B cell (primary cell): ENCODE results near the gene NOL9. TPM values are rescaled to one million over a fixed set of nuclear protein-coding genes. Genes with fewer than 3 reads are reported as not detected.

Experiments
- ATAC-seq: fragments of 200-7000 bp; cut with Tn5 transposase; one replicate; pipeline ENCODE4 v1.10.0; 2021; ENCODE audit warnings: low read depth, mild to moderate bottlenecking, moderate number of reproducible peaks, moderate library complexity
- CTCF ChIA-PET: fragments of 350-600 bp; sonication (Branson Sonifier 250); formaldehyde crosslinking; loops from one replicate; lab custom pipeline; 2021; ENCODE audit warnings: antibody characterized with exemption, inconsistent platforms; lab: Charles Lee
- POLR2A ChIA-PET: fragments of 350-600 bp; sonication (Branson Sonifier 250); formaldehyde crosslinking; loops from one replicate; lab custom pipeline; 2021; ENCODE audit warnings: antibody characterized with exemption; lab: Charles Lee
- DNase-seq: peaks from one replicate; pipeline ENCODE4 v3.0.0; 2013
- H2AFZ ChIP-seq: 2 replicates; pipeline ENCODE4 v1.6.1; 2012; ENCODE audit warnings: mild to moderate bottlenecking, low read depth, low read length; ENCODE audit not compliant: insufficient read depth, poor library complexity, severe bottlenecking
- H3K27ac ChIP-seq, 2 donors: 1 replicate in 1 of 2; 2 replicates in 1 of 2; pipeline ENCODE4 v1.5.1; 2012 to 2013; ENCODE audit warnings: low read length in 2 of 2, mild to moderate bottlenecking in 2 of 2, moderate library complexity in 1 of 2
- H3K27me3 ChIP-seq, 4 experiments: fragments of 200-600 bp in 1 of 4; sonication (generic) in 1 of 4; replicated peaks in 1 of 4; 1 replicate in 2 of 4; 2 replicates in 2 of 4; pipeline versions ENCODE4 v1.6.1 to v1.7.0; 2013 to 2016; ENCODE audit warnings: low read length in 3 of 4, mild to moderate bottlenecking in 2 of 4, mixed read lengths in 1 of 4, moderate library complexity in 1 of 4; ENCODE audit not compliant: insufficient read depth in 4 of 4, control insufficient read depth in 3 of 4; ENCODE audit errors: control extremely low read depth in 1 of 4
- H3K36me3 ChIP-seq, 2 experiments: replicated peaks in 1 of 2; 1 replicate in 1 of 2; 2 replicates in 1 of 2; pipeline versions ENCODE4 v1.6.1 to v1.7.1; 2013; ENCODE audit warnings: low read length in 1 of 2; ENCODE audit not compliant: insufficient read depth in 2 of 2, control insufficient read depth in 1 of 2; ENCODE audit errors: control extremely low read depth in 1 of 2, extremely low read depth in 1 of 2
- H3K4me1 ChIP-seq, 2 donors: fragments of 200-600 bp in 1 of 2; sonication (generic) in 1 of 2; 1 replicate in 1 of 2; 2 replicates in 1 of 2; pipeline versions ENCODE4 v1.5.1 to v1.6.1; 2013 to 2017; ENCODE audit warnings: low read length in 2 of 2; ENCODE audit not compliant: control insufficient read depth in 2 of 2, insufficient read depth in 2 of 2
- H3K4me2 ChIP-seq: replicated peaks from 2 replicates; pipeline ENCODE3; 2012; ENCODE audit warnings: mild to moderate bottlenecking, low read depth, low read length; ENCODE audit not compliant: poor library complexity, severe bottlenecking
- H3K4me3 ChIP-seq, 5 experiments: fragments of 200-600 bp in 1 of 5; sonication (generic) in 1 of 5; 1 replicate in 3 of 5; 2 replicates in 2 of 5; pipeline versions ENCODE4 v1.5.1 to v1.7.0; 2011 to 2016; ENCODE audit warnings: low read length in 4 of 5, mild to moderate bottlenecking in 4 of 5, low read depth in 2 of 5, control low read depth in 1 of 5, moderate library complexity in 1 of 5; ENCODE audit not compliant: insufficient read depth in 1 of 5; ENCODE audit errors: control extremely low read depth in 1 of 5, extremely low read depth in 1 of 5
- H3K79me2 ChIP-seq: fragments of 200-600 bp; sonication (generic); one replicate; pipeline ENCODE4 v1.6.0; 2016; ENCODE audit warnings: low read length; ENCODE audit not compliant: control insufficient read depth, insufficient read depth
- H3K9ac ChIP-seq: fragments of 200-600 bp; sonication (generic); 2 replicates; pipeline ENCODE4 v1.6.1; 2017; ENCODE audit warnings: mild to moderate bottlenecking, low read length, moderate library complexity
- H3K9me3 ChIP-seq, 3 donors: one replicate each; pipeline versions ENCODE4 v1.6.1 to v1.7.1; 2013; ENCODE audit warnings: low read length in 2 of 3; ENCODE audit not compliant: control insufficient read depth in 2 of 3, insufficient read depth in 1 of 3; ENCODE audit errors: control extremely low read depth in 1 of 3
- H4K20me1 ChIP-seq: 2 replicates; pipeline ENCODE4 v1.6.0; 2012; ENCODE audit warnings: mild to moderate bottlenecking, low read length; ENCODE audit not compliant: insufficient read depth, control insufficient read depth, poor library complexity, severe bottlenecking
- H3K27ac Mint-ChIP-seq: one replicate; pipeline ENCODE4 v1.8.0; 2021; ENCODE audit warnings: mixed read lengths
- H3K27me3 Mint-ChIP-seq: one replicate; pipeline ENCODE4 v1.8.0; 2021; ENCODE audit warnings: mixed read lengths
- H3K4me1 Mint-ChIP-seq: one replicate; pipeline ENCODE4 v1.8.0; 2021; ENCODE audit warnings: mixed read lengths
- H3K4me3 Mint-ChIP-seq: one replicate; pipeline ENCODE4 v1.8.0; 2021; ENCODE audit warnings: mixed read lengths
- H3K9me3 Mint-ChIP-seq: one replicate; pipeline ENCODE4 v1.8.0; 2022; ENCODE audit warnings: mixed read lengths; ENCODE audit not compliant: insufficient read depth
- CTCF ChIP-seq: fragments of 200-600 bp; IDR thresholded peaks from one replicate; pipeline ENCODE4 v1.8.0; 2022; ENCODE audit warnings: antibody characterized with exemption, mild to moderate bottlenecking
- EZH2 ChIP-seq: IDR thresholded peaks from 2 replicates; pipeline ENCODE4 v1.6.1; 2012; ENCODE audit warnings: borderline replicate concordance, low read depth, mild to moderate bottlenecking, moderate library complexity, low read length; ENCODE audit not compliant: insufficient read depth, poor library complexity, severe bottlenecking
- WGBS: methylation state at CpG from one replicate; pipeline ENCODE4 v1.1.5; 2013; ENCODE audit warnings: missing lambda C conversion rate; ENCODE audit not compliant: insufficient coverage; 5-methylcytosine and 5-hydroxymethylcytosine counted together
- intact Hi-C: fragments of 100-400 bp; cut with micrococcal nuclease; formaldehyde crosslinking; loops from one replicate; pipeline ENCODE4 v1.10.0; 2022
- polyA plus RNA-seq: library from polyadenylated mRNA; depleted of rRNA; stranded (reverse); fragments of >200 nt; gene quantifications from 2 replicates; pipeline ENCODE4 v1.2.3, GENCODE V29; 2012
- total RNA-seq, 2 donors: library from RNA; stranded (reverse); fragments of 120-200 nt in 1 of 2; gene quantifications; 1 replicate in 1 of 2; 2 replicates in 1 of 2; pipeline versions ENCODE4 v1.2.3 to v1.2.4, GENCODE V29; 2013 to 2022

Gene NOL9
- total and polyA plus RNA-seq, 2 donors (not counting 1 experiment from before 2014, with no cell fraction given) = 23.8 to 49.5 TPM

- H3K4me3 ChIP-seq = no peak overlapping the region
- TF ChIP-seq CTCF = no peak
- no peak for TF ChIP-seq EZH2
- H3K4me1 Mint-ChIP-seq = no peaks in the 10 kb centered on the region
- CTCF ChIA-PET = interaction anchor here (1.1 to 1.4 kb wide), 2 partner anchors 17 to 137 kb away, joined by 3 to 4 read pairs; no protein-coding TSS in a partner anchor
- POLR2A ChIA-PET = no interaction called here
- H3K36me3 ChIP-seq = no peaks in the 10 kb centered on the region
- no peaks in the 10 kb centered on the region for H4K20me1 ChIP-seq
- intact Hi-C loops = no loop called here
- H3K79me2 ChIP-seq = no peaks in the 10 kb centered on the region
- H2AFZ ChIP-seq = no peak overlapping the region
- H3K27ac ChIP-seq = no peak overlapping the region
- WGBS = 93% methylated on average over 10 of the region's 12 CpGs
- no peaks in the 10 kb centered on the region for H3K9me3 Mint-ChIP-seq
- H3K4me2 ChIP-seq = no peak overlapping the region
- H3K27me3 ChIP-seq = peaks cover 0 to 2% (median under 1%) of the 10 kb centered on the region in 4 experiments
- ATAC-seq (no peak), DNase-seq (no peak)
- no peak overlapping the region for H3K4me3 Mint-ChIP-seq
- no peaks in the 10 kb centered on the region for H3K9me3 ChIP-seq
- H3K27me3 Mint-ChIP-seq = peaks cover 10% of the 10 kb centered on the region
- no peak overlapping the region for H3K9ac ChIP-seq
- no peak overlapping the region for H3K27ac Mint-ChIP-seq
- peaks cover 0 to 10% of the 10 kb centered on the region in 2 donors for H3K4me1 ChIP-seq
These were observed 46.8 kb downstream of the NOL9 start for GRCh38 chr1:6507461-6507911.

GRCh38 chr1:6507037-6507428, 47.3 kb downstream of the NOL9 start:
- no peak for ATAC-seq
- intact Hi-C loops = no loop called here
- CTCF ChIA-PET = interaction anchor here (1.1 to 1.4 kb wide), 2 partner anchors 17 to 137 kb away, joined by 3 to 4 read pairs; no protein-coding TSS in a partner anchor

More at GRCh38 chr1:6507037-6507428, 47.3 kb downstream of the NOL9 start:
- Histone ChIP-seq H3K79me2 (no peaks in the 10 kb centered on the region), H3K4me3 (no peak overlapping the region), H3K27me3 (peaks cover 0 to 5% (median 1%) of the 10 kb centered on the region in 4 experiments), H3K4me1 (peaks cover 0 to 10% of the 10 kb centered on the region in 2 donors), H3K9me3 (no peaks in the 10 kb centered on the region), H3K36me3 (no peaks in the 10 kb centered on the region), H4K20me1 (no peaks in the 10 kb centered on the region), H2AFZ (no peak overlapping the region), H3K4me2 (no peak overlapping the region), H3K9ac (no peak overlapping the region), H3K27ac (no peak overlapping the region)
- WGBS = 58% methylated on average over 7 of the region's 7 CpGs
- no peak for TF ChIP-seq EZH2
- TF ChIP-seq CTCF = no peak
- Mint-ChIP-seq H3K27ac (no peak overlapping the region), H3K27me3 (peaks cover 10% of the 10 kb centered on the region), H3K9me3 (no peaks in the 10 kb centered on the region), H3K4me1 (no peaks in the 10 kb centered on the region), H3K4me3 (no peak overlapping the region)
- POLR2A ChIA-PET = no interaction called here
- DNase-seq = no peak
